Activated CD4-positive, alpha-beta T cell treated with anti-CD3 and anti-CD28 coated beads, Interleukin-2, Interleukin-4, amounts not matched to agents 100 ng/mL and 50 ng/mL, durations not matched to agents 16 hours and 8 hours (primary cell): ENCODE measurements around the gene GSTA4.

ENCODE experiments used
- DNase-seq: peaks from one replicate; pipeline ENCODE4 v3.0.0-alpha.2; 2020; ENCODE audit warnings: low spot score

Gene GSTA4

GRCh38 chr6:52995089-52995912 lies at the start of gene GSTA4:
Gene GSTA4, minus strand, starts transcription at chr6:52995284. Its CDS starts 1,041 bp downstream, at chr6:52994243.
- DNase-seq, result peak; percentile 94

GRCh38 chr6:53044572-53044971 lies 49.5 kb upstream of the GSTA4 start:
- DNase-seq, result no peak

GRCh38 chr6:53044071-53044470 lies 49.0 kb upstream of the GSTA4 start:
- DNase-seq, result no peak

- no peak for DNase-seq
Measured at GRCh38 chr6:53043581-53043980, 48.5 kb upstream of the GSTA4 start.

- no peak for DNase-seq
Measured at GRCh38 chr6:53042112-53042511, 47.0 kb upstream of the GSTA4 start.

- DNase-seq, result no peak
Measured at GRCh38 chr6:53041356-53041755, 46.3 kb upstream of the GSTA4 start.

- DNase-seq, result no peak
Measured at GRCh38 chr6:53038596-53038995, 43.5 kb upstream of the GSTA4 start.

GRCh38 chr6:53038141-53038540 lies 43.1 kb upstream of the GSTA4 start:
- DNase-seq, result no peak

GRCh38 chr6:53035549-53036213 lies 40.6 kb upstream of the GSTA4 start:
- no peak for DNase-seq

GRCh38 chr6:53033764-53034163 lies 38.7 kb upstream of the GSTA4 start:
- no peak for DNase-seq

GRCh38 chr6:53032849-53033248 lies 37.8 kb upstream of the GSTA4 start:
- no peak for DNase-seq

- no peak for DNase-seq
Measured at GRCh38 chr6:53031281-53031680, 36.2 kb upstream of the GSTA4 start.

GRCh38 chr6:53029761-53030160 lies 34.7 kb upstream of the GSTA4 start:
- DNase-seq, result no peak

GRCh38 chr6:53029257-53029656 lies 34.2 kb upstream of the GSTA4 start:
- peak; percentile 59 for DNase-seq

- DNase-seq, result no peak
Measured at GRCh38 chr6:53028467-53028866, 33.4 kb upstream of the GSTA4 start.

GRCh38 chr6:53027131-53027718 lies 32.1 kb upstream of the GSTA4 start:
- no peak for DNase-seq

- DNase-seq, result no peak
Measured at GRCh38 chr6:53026526-53026925, 31.4 kb upstream of the GSTA4 start.

- DNase-seq, result no peak
Measured at GRCh38 chr6:53023323-53023722, 28.2 kb upstream of the GSTA4 start.

GRCh38 chr6:53020005-53020744 lies 25.1 kb upstream of the GSTA4 start:
- no peak for DNase-seq

- DNase-seq, result no peak
Measured at GRCh38 chr6:53018446-53018845, 23.4 kb upstream of the GSTA4 start.

GRCh38 chr6:53015486-53015885 lies 20.4 kb upstream of the GSTA4 start:
- no peak for DNase-seq

- DNase-seq, result no peak
Measured at GRCh38 chr6:53014744-53015143, 19.7 kb upstream of the GSTA4 start.
